D341Med (cell line): ENCODE data around the gene PPP4R1.

Experiments used
- DNase-seq: peaks from one replicate; pipeline ENCODE4 v3.0.0; 2012; ENCODE audit warnings: low spot score

The PPP4R1 gene

DNA sequence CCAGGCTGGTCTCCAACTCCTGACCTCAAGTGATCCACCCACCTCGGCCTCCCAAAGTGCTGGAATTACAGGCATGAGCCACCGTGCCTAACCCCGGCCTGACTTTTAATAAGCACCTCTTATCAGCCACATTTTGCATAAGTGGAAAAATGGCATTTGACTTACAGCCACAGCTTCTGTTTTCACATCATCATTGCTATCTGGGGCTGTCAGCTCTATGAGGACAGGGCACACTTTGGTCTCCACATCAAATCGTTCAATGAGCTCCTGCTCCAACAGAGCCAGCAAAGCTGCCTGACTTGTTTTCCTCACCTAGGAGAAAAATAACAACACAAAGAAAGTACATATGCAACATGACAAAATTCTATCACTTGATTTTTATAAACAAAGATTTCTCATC, 26.4 kb downstream of the PPP4R1 start:
- DNase-seq = no peak

GRCh38 chr18:9586814-9587213, 27.5 kb downstream of the PPP4R1 start:
- DNase-seq = no peak

DNA sequence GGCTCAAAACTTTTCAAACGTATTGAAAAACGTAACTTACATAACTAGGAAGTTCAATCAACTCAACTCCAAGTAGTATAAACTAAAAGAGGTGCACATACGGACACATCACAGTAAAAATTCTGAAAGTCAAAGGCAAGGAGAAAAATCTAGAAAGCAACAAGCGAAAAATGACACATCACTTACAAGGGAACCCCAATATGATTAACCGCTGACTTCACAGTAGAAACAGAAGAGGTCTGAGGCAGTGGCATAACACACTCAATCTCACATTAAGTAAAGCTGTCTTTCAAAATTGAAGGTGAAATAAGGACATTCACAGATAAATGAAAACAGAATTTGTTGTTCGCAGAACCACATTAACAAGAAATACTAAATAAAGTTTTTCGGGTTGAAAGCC, 32.7 kb downstream of the PPP4R1 start:
- no peak for DNase-seq

DNA sequence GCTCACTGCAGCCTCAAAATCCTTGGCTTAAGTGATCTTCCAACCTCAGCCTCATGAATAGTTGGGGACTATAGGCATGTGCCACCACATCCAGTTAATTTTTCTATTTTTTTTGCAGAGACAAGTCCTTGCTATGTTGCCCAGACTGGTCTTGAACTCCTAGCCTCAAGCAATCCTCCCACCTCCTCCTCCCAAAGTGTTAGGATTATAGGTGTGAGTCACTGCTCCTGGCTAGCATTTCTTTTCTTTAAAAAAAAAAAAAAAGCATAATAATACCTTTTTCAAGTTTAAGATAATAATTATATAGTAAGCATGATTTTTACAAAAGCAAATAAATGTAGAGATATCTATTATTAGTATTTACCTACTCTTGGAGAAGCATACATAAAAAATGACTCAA, 36.1 kb downstream of the PPP4R1 start:
- DNase-seq = no peak

GRCh38 chr18:9577361-9577760, 37.0 kb downstream of the PPP4R1 start:
- DNase-seq = no peak

- no peak for DNase-seq
Observed at GRCh38 chr18:9575558-9575957, 38.8 kb downstream of the PPP4R1 start.

- no peak for DNase-seq
Observed at GRCh38 chr18:9574473-9575115, 39.8 kb downstream of the PPP4R1 start.

DNA sequence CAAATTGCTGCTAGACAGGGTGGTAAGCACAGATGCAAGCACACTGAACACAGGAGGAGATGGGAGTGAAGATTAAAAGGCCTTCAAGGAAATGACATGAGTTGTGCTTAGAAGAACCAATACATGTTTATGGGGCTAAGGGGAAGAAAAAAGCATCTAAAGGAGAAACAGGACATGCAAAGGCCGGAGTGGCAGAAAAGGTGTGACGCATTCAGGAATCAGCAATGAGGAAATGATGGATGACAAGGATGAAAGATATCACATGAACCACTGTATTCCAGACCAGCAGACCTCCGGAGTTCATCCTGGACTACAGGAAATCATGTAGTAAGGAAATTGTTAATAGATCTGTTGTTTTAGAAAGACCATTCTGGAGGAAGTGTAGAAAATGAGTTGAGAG, 42.8 kb downstream of the PPP4R1 start:
- DNase-seq = no peak

GRCh38 chr18:9570255-9570654, 44.1 kb downstream of the PPP4R1 start:
- DNase-seq = no peak

- no peak for DNase-seq
Observed at GRCh38 chr18:9569178-9569577, 45.2 kb downstream of the PPP4R1 start.

GRCh38 chr18:9568186-9568585, 46.2 kb downstream of the PPP4R1 start:
- no peak for DNase-seq

DNA sequence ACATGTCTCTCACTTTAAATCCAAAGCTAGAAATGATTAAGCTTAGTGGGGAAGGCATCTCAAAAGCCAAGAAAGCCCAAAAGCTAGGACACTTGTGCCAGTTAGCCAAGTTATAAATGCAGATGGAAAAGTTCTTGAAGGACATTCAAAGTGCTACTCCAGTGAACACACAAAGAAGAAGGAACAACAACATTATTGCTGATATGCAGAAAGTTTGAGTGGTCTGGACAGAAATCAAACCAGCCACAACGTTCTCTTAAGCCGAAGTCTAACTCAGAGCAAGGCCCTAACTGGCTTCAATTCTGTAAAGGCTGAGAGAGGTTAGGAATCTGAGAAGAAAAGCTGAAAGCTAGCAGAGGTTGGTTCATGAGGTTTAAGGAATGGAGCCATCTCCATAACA, 49.0 kb downstream of the PPP4R1 start:
- DNase-seq = no peak

GRCh38 chr18:9563331-9563730, 51.0 kb downstream of the PPP4R1 start:
- no peak for DNase-seq

DNA sequence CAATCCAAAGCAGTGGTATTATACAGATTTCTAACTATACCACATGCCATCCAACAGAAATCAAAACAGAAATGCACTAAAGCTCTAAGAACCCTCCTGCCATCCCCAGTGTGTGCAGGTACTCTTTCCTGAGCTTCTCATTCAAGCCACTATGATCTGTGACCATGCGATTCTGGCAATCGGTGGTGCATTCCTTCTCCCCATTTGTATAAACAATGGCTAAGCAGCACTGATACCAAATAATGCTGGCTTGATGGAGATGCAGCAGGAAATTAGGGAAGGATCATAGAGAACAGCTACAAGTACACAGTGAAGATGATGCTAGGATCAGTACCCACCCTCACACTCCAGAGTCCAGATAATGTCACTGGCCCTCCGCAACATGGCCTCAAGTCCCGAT, 51.8 kb downstream of the PPP4R1 start:
- DNase-seq = no peak

DNA sequence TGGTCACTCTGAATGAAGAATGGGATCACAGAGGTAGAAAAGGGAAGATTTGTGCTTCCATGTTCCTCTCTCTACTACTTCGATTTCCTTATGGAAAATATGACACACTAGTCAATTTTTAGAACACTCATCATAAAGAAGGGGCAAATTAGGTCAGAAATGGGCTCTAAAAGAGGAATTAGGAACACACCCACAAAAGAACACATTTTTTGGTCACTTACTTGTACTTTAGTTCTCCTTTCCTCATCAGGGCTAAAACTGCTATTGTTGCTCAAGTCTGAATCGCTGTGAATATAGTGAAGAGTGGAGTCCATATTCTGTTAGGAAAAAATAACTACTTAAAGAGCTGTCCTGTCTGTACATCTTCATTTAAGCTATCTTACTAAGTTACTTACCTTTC, 52.6 kb downstream of the PPP4R1 start:
- no peak for DNase-seq

GRCh38 chr18:9559253-9559652, 55.1 kb downstream of the PPP4R1 start:
- DNase-seq = no peak

DNA sequence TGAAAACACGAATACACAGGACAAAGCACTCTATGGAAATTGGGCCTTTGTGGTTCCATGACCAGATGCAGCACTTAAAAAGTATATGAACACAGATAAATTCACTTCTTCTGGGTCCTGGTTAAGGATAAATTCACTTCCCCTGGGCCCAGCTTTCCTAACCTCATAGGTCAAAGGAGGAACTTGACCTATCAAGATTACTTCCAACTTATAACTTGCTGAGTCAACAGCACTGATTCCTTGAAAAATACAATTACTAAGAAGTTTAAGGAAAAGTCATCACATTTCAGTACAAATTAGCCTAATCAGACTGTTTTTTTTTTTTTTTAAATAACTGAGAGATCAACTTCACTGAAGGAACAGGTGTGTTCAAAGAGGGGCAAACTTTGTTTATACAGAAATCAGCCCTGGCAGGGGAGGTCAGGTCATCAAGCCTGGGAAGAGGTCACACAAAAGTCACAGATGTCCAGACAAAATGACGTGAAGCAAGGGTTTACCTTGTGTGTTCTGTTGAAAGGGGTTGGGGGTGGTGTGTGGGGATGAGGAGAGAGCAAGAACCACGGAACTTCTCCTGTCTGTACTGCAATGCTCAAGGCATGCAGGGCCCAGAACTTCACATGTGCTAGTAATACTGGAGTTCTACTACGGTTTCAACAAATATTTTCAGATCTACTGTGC, 55.8 kb downstream of the PPP4R1 start:
- DNase-seq = no peak

GRCh38 chr18:9557250-9557943, 57.0 kb downstream of the PPP4R1 start:
- no peak for DNase-seq

- no peak for DNase-seq
Observed at GRCh38 chr18:9552616-9553015, 61.7 kb downstream of the PPP4R1 start.

- no peak for DNase-seq
Observed at GRCh38 chr18:9552191-9552590, 62.2 kb downstream of the PPP4R1 start.

DNA sequence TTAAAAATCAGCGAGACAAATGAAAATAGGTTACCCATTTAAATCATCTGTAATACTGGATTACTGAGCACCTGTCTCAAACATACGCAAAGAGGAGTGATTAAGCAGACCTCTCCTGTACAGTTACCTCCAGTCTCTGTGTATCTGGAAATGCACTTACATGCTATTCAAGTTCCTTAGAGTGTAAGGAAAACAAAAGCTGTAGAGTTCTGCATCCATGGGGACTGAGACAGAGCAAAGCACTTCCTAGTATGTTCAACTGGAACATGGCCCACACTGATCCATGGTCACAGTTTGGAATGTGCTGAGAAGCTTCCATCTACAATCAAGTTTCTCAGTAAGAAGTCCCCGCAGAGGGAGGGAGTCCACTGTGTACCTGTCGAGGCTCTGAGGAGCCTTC, 63.9 kb downstream of the PPP4R1 start:
- no peak for DNase-seq

- no peak for DNase-seq
Observed at GRCh38 chr18:9549405-9549804, 65.0 kb downstream of the PPP4R1 start.

GRCh38 chr18:9547782-9548181, 66.6 kb downstream of the PPP4R1 start:
- no peak for DNase-seq

DNA sequence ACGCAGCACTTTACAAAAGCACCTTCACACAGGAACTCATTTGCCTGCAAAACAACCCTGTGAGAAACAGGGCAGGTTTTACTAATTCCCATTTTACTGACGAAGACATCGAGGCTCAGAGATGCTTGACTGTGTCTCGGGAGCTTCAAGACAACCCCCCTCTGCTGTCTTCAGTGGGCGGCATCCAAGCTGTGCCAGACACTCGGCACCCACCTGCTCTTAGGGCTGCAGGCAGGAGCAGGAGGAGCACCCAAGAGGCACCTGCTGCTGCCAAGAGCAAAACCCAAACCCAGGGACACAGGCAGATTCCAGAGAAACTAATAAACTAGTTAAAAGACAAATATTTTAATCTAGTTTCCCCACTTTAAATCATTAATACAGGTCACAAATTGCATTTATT, 67.9 kb downstream of the PPP4R1 start:
- DNase-seq = no peak
